ENCODE results near the gene KDM4B. TPM values are rescaled to one million over a fixed set of nuclear protein-coding genes. Genes with fewer than 3 reads are reported as not detected.

KDM4B gene
- total RNA-seq, 1 experiment from 2014 or later = 43.7 TPM

DNA sequence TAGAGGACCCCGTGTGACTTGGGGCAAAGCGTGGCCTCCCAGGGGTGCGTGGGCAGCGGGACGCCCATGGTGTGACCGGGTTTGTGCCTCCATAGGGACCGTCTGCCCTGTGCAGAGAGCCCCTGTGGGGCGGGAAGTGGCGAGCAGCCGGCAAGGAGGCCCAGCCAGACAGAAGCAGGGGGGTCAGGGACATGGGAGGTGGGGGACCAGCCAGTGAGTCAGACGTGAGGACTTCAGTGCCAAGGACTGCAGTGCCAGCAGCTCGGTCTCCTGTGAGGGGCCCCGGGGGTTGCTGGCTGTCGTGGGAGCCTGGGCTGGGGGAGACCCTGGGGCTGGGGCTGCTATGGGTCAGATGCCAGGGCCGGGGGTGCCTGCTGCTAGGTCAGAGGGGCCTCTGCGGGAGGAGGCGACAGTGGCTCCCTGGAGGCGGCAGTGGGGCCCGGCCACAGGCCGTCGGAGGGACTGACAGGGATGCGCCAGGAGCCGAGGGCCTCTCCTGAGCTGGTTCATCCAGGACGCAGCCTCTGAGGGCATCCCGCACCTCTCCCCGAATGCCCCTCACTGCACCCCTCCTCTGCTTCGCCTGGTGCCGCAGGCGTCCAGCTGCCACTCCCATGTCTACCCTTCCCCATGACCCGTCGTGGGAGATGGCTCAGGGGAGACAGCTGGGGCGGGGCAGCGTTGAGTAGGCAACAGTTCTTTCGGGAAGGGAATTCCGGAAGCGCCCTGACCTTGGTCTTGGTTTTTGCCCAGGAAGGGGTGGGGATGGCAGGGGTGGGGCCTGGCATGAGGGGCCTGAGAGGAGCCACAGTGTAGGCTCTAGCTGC lies 80.0 kb downstream of the KDM4B start:
- Histone ChIP-seq H4K91ac (ENCODE audit: insufficient read length, low read depth, low read length) (no peak overlapping the region), H2AK5ac (ENCODE audit: insufficient read length, low read length) (no peak overlapping the region), H3K18ac (ENCODE audit: insufficient read length, low read depth, low read length) (no peak overlapping the region), H2BK120ac (ENCODE audit: low read depth, low read length, poor library complexity, severe bottlenecking) (no peak overlapping the region), H3K56ac (ENCODE audit: insufficient read length, low read depth, low read length) (no peak overlapping the region), H2BK5ac (ENCODE audit: insufficient read length, low read length) (no peak overlapping the region), H3K4me2 (ENCODE audit: insufficient read depth, insufficient read length, low read length) (no peak overlapping the region), H3K14ac (ENCODE audit: insufficient read depth, low read length) (no peak overlapping the region; the same call in 1 of the 2 replicates), H3K79me1 (ENCODE audit: insufficient read depth, low read depth, low read length, poor library complexity, severe bottlenecking) (no peaks in the 10 kb centered on the region), H3K23ac (ENCODE audit: insufficient read length, low read depth, low read length) (no peak overlapping the region), H2AFZ (ENCODE audit: low read length) (no peak overlapping the region), H3K4me1 (ENCODE audit: insufficient read depth, low read length) (no peaks in the 10 kb centered on the region), H3K9me3 (ENCODE audit: control insufficient read depth, low read depth, low read length) (no peaks in the 10 kb centered on the region), H2BK20ac (ENCODE audit: low read depth, low read length, poor library complexity, severe bottlenecking) (no peak overlapping the region), H3K27me3 (ENCODE audit: insufficient read depth, low read length) (no peaks in the 10 kb centered on the region), H3K23me2 (ENCODE audit: insufficient read length, low read depth, low read length, poor library complexity, severe bottlenecking) (no peaks in the 10 kb centered on the region), H3K79me2 (ENCODE audit: insufficient read depth, low read length) (no peaks in the 10 kb centered on the region), H3K27ac (ENCODE audit: insufficient read length, low read depth, low read length) (no peak overlapping the region), H3K4ac (ENCODE audit: low read depth, low read length) (no peak overlapping the region), H4K20me1 (ENCODE audit: control insufficient read depth, insufficient read depth, insufficient read length) (peaks cover 2% of the 10 kb centered on the region), H3K9ac (ENCODE audit: extremely low read depth, insufficient read length, low read length) (no peak overlapping the region), H4K5ac (ENCODE audit: insufficient read length, low read depth, low read length) (no peak overlapping the region), H2BK15ac (ENCODE audit: low read depth, low read length) (no peak overlapping the region), H2BK12ac (ENCODE audit: insufficient read length, low read depth, low read length) (no peak overlapping the region), H4K8ac (replicated peaks; ENCODE audit: insufficient read length, low read depth, low read length) (no peak overlapping the region), H3T11ph (ENCODE audit: low read length) (no peak overlapping the region)
- Mint-ChIP-seq H3K4me1 (peaks cover 0 to 9% of the 10 kb centered on the region in 2 experiments; a peak in 2 of 4 replicates), H3K27me3 (ENCODE audit: low read depth) (no peaks in the 10 kb centered on the region), H3K27ac (peak overlapping the region in 2 of 3 experiments; percentile 28 to 62; a peak in 2 of 7 replicates), H3K4me3 (no peak overlapping the region), H3K9me3 (no peaks in the 10 kb centered on the region), H3K36me3 (ENCODE audit: insufficient read depth in 1 of 3, low read depth in 3 of 3) (peaks cover 1 to 11% (median 8%) of the 10 kb centered on the region in 3 experiments; a peak in 4 of 7 replicates)
- WGBS (ENCODE audit: extremely low coverage, insufficient read length, low lambda C conversion rate) = no CpG with 5 or more reads among the region's 36 CpGs
- no peak for DNase-seq
- no peak for TF ChIP-seq CTCF (conservative IDR thresholded peaks at IDR 0.05)
